Glutamatergic neuron (in vitro differentiated cells): ENCODE data around the gene SHFL. TPM values are rescaled to one million over a fixed set of nuclear protein-coding genes. Genes with fewer than 3 reads are reported as not detected.

Experiments
- DNase-seq: peaks from one replicate; pipeline ENCODE4 v3.0.0; 2022
- H3K27ac Mint-ChIP-seq: one replicate; pipeline ENCODE4 v1.8.0; 2020; ENCODE audit warnings: mild to moderate bottlenecking, mixed read lengths, inconsistent platforms; ENCODE audit not compliant: unreplicated experiment
- H3K27me3 Mint-ChIP-seq: one replicate; pipeline ENCODE4 v1.8.0; 2020; ENCODE audit warnings: mild to moderate bottlenecking, moderate library complexity, mixed read lengths, inconsistent platforms; ENCODE audit not compliant: unreplicated experiment
- H3K36me3 Mint-ChIP-seq: one replicate; pipeline ENCODE4 v1.8.0; 2020; ENCODE audit warnings: mild to moderate bottlenecking, mixed read lengths, inconsistent platforms; ENCODE audit not compliant: unreplicated experiment
- H3K4me1 Mint-ChIP-seq: one replicate; pipeline ENCODE4 v1.8.0; 2020; ENCODE audit warnings: mild to moderate bottlenecking, low read depth, mixed read lengths, inconsistent platforms; ENCODE audit not compliant: unreplicated experiment
- H3K4me3 Mint-ChIP-seq: one replicate; pipeline ENCODE4 v1.8.0; 2020; ENCODE audit warnings: mild to moderate bottlenecking, mixed read lengths, inconsistent platforms; ENCODE audit not compliant: unreplicated experiment
- H3K9me3 Mint-ChIP-seq: one replicate; pipeline ENCODE4 v1.8.0; 2020; ENCODE audit warnings: mild to moderate bottlenecking, moderate library complexity, mixed read lengths, inconsistent platforms; ENCODE audit not compliant: unreplicated experiment
- total RNA-seq: library from RNA; stranded (reverse); fragmentation: NEBNext Ultra II Directional; extraction: Animal tissue kit (Norgen Biotek cat#: 25700); gene quantifications from one replicate; pipeline ENCODE4 v1.2.1, GENCODE V29; 2021; ENCODE audit not compliant: unreplicated experiment
- TF ChIP-seq, protein P1 (sequence below): fragments of 200-600 bp; sonication (generic); IDR thresholded peaks from one replicate; pipeline ENCODE4 v1.5.0; 2021; ENCODE audit not compliant: partially characterized antibody, unreplicated experiment

SHFL gene
- total RNA-seq, 1 donor from 2014 or later, result 0.20 TPM

DNA sequence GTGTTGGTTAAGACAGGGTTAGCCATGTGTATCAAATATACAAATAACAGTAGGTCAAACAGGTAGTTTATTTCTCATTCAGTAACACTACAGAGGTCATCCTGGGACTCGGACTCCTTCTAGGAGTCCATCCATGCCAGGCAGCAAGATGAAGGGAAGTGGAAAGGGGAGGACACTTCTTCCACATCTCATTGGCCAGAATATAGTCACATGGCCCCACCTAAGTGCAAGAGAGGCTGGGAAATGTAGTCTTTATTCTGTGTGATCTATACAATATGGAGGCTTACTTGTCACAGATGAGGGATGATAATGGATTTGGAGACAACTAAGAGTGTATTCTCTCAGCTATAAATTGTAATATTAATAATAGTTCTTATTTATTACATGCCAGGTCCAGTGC lies 41.7 kb upstream of the SHFL start:
- no peak for DNase-seq
- peaks cover 17% of the 10 kb centered on the region for H3K36me3 Mint-ChIP-seq
- no peak overlapping the region for H3K27ac Mint-ChIP-seq
- no peak overlapping the region for H3K4me3 Mint-ChIP-seq
- TF ChIP-seq, protein P1, sequence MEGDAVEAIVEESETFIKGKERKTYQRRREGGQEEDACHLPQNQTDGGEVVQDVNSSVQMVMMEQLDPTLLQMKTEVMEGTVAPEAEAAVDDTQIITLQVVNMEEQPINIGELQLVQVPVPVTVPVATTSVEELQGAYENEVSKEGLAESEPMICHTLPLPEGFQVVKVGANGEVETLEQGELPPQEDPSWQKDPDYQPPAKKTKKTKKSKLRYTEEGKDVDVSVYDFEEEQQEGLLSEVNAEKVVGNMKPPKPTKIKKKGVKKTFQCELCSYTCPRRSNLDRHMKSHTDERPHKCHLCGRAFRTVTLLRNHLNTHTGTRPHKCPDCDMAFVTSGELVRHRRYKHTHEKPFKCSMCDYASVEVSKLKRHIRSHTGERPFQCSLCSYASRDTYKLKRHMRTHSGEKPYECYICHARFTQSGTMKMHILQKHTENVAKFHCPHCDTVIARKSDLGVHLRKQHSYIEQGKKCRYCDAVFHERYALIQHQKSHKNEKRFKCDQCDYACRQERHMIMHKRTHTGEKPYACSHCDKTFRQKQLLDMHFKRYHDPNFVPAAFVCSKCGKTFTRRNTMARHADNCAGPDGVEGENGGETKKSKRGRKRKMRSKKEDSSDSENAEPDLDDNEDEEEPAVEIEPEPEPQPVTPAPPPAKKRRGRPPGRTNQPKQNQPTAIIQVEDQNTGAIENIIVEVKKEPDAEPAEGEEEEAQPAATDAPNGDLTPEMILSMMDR, result no peak
- H3K9me3 Mint-ChIP-seq, result peaks cover 27% of the 10 kb centered on the region
- H3K4me1 Mint-ChIP-seq, result no peaks in the 10 kb centered on the region
- H3K27me3 Mint-ChIP-seq, result peaks cover 11% of the 10 kb centered on the region

DNA sequence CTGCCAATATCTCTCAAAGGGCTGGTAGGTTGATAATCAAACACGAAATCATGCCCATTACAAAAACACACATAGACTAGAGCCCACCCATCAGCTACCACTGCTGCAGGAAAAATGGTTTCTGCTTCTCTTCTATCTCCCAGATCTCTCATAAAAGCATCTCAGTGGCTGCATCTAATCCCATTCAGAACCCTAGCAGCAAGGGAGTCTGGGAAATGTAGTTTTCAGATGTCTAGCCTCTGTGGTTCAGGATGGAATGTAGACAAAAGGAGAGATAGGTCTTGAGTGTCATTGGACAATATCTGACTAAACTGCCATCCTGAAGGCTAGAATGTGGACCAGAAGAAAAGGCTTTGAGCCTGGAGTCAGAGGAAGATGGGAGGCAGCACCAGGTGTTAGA lies 40.7 kb upstream of the SHFL start:
- Mint-ChIP-seq H3K36me3 (peaks cover 17% of the 10 kb centered on the region), H3K4me1 (no peaks in the 10 kb centered on the region), H3K9me3 (peaks cover 27% of the 10 kb centered on the region), H3K27ac (no peak overlapping the region), H3K27me3 (peaks cover 11% of the 10 kb centered on the region), H3K4me3 (no peak overlapping the region)
- DNase-seq, result no peak
- TF ChIP-seq, protein P1, result no peak

DNA sequence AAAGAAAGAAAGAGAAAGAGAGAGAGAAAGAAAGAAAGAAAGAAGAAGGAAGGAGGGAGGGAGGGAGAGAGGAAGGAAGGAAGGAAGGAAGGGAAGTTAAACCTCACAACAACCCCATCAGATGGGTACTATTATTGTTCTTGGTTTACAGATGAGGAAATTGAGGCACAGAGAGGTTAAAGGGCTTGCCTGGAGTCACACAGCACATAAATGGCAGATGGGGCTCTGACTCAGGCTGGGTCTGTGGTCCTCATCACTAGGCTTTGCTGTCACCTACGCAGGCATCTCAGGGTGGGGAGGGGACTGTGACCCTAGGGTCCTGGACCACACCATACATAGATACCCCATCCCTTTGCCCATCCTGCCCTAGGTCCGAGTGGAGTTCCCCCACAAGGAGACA lies 36.5 kb upstream of the SHFL start:
- TF ChIP-seq, protein P1, result no peak
- Mint-ChIP-seq H3K27ac (no peak overlapping the region), H3K27me3 (peaks cover 9% of the 10 kb centered on the region), H3K4me3 (no peak overlapping the region), H3K9me3 (peaks cover 6% of the 10 kb centered on the region), H3K36me3 (no peaks in the 10 kb centered on the region), H3K4me1 (no peaks in the 10 kb centered on the region)
- DNase-seq, result no peak

DNA sequence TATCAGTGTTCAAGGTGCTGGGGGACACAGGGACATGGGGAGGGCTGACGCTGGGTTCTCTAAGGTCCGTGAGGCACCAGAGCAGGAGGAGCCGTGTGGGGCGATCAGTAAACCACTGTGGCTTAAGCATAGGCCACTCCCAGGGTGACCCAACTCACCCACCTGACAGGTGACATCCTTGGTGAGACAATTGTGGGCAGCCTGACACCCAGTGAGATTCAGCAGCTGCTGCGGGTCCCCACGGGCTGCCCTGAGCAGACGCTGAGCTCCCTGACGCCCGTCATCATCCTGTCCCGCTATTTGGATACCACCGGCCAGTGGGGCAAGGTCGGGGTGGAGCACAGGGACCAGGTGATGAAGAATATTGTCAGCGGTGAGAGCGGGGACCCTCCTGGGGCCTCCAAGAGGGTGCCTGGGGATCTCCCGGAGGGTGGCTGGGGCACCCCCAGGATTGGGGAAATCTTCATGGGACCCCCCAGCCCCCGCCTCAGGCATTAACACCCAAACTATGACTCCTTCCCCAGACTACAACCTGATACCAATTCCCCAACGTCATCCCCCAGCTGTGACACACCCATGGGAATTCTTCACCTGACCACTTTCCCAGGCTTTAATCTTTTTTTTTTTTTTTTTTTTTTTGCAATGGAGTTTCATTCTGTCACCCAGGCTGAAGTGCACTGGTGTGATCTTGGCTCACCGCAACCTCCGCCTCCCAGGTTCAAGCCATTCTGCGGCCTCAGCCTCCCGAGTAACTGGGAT lies 33.3 kb upstream of the SHFL start:
- no peak overlapping the region for H3K27ac Mint-ChIP-seq
- DNase-seq, result no peak
- no peak overlapping the region for H3K4me3 Mint-ChIP-seq
- H3K9me3 Mint-ChIP-seq, result no peaks in the 10 kb centered on the region
- peaks cover 9% of the 10 kb centered on the region for H3K27me3 Mint-ChIP-seq
- H3K36me3 Mint-ChIP-seq, result no peaks in the 10 kb centered on the region
- TF ChIP-seq, protein P1, result no peak
- no peaks in the 10 kb centered on the region for H3K4me1 Mint-ChIP-seq

DNA sequence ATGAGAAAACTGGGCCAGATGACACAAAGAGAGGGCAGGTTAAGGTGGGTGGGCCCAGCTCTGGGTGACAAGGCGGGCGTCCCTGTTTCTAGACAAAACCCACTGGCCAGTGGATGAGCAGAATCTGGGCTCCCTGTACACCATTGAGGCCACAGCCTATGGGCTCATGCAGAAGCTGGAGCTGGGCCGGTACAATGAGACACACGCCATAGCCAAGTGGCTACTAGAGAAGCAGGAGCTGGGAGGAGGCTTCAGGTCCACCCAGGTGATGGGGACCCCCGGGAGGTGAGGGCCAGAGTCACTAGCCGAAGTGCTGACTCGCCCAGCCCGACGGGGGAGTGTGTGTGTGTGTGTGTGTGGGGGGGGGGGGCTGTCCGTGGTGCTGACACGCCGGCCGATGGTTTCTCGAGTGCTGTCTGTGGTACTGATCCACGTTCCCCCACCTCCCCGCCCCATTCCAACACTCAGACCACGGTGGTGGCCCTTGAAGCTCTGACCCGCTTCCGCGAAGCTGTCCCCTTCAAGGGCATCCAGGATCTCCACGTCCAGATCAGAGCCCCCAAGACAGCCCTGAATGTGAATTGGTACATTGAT lies 24.3 kb upstream of the SHFL start:
- Mint-ChIP-seq H3K36me3 (no peaks in the 10 kb centered on the region), H3K9me3 (peaks cover 2% of the 10 kb centered on the region), H3K27ac (no peak overlapping the region), H3K27me3 (peaks cover 7% of the 10 kb centered on the region), H3K4me1 (no peaks in the 10 kb centered on the region), H3K4me3 (no peak overlapping the region)
- TF ChIP-seq, protein P1, result no peak
- no peak for DNase-seq
